ENCODE data around the gene FNDC11. TPM values are rescaled to one million over a fixed set of nuclear protein-coding genes. Genes with fewer than 3 reads are reported as not detected.

The FNDC11 gene
- 1.1 and 1.7 TPM in 2 replicates for total RNA-seq

GRCh38 chr20:63553933-63554290, at the start of gene FNDC11:
Gene FNDC11 (plus strand): TSS chr20:63554159. CDS start chr20:63555664, 1,505 bp downstream.

GRCh38 chr20:63520504-63520933, 33.4 kb upstream of the FNDC11 start, which contains the start of gene PPDPF:
Gene PPDPF (plus strand): TSS chr20:63520765. CDS start chr20:63521309, 544 bp downstream.

GRCh38 chr20:63536997-63537524, 16.9 kb upstream of the FNDC11 start, which contains the start of gene PTK6:
Gene PTK6 (minus strand): TSS chr20:63537376. CDS start chr20:63537314, 62 bp downstream.

GRCh38 chr20:63547725-63548480, 6.1 kb upstream of the FNDC11 start, which contains the start of gene SRMS:
Gene SRMS (minus strand): TSS chr20:63547749. CDS start chr20:63547463, 286 bp downstream.

GRCh38 chr20:63574156-63574828, 20.3 kb downstream of the FNDC11 start, which contains the start of gene HELZ2:
Gene HELZ2 (minus strand): TSS chr20:63574239. CDS start chr20:63572385, 1,854 bp downstream.

Other genes starting within 250 kb of the FNDC11 start
- gene CHRNA4, start 192.8 kb upstream of the FNDC11 start, total RNA-seq = not detected in 2 replicates
- gene KCNQ2, start 81.5 kb upstream of the FNDC11 start, total RNA-seq = not detected in 2 replicates
- not detected in 2 replicates for gene EEF1A2, start 55.1 kb upstream of the FNDC11 start, total RNA-seq
- gene PPDPF, start 33.4 kb upstream of the FNDC11 start, total RNA-seq = 156 and 298 TPM in 2 replicates
- 16.7 and 28.0 TPM in 2 replicates for gene PTK6, start 16.8 kb upstream of the FNDC11 start, total RNA-seq
- gene SRMS, start 6.4 kb upstream of the FNDC11 start, total RNA-seq = 0.39 TPM in 1 of 2 replicates, not detected in the other
- gene HELZ2, start 20.1 kb downstream of the FNDC11 start, total RNA-seq = 28.9 and 40.2 TPM in 2 replicates
- gene GMEB2, start 72.9 kb downstream of the FNDC11 start, total RNA-seq = 10.3 and 11.2 TPM in 2 replicates
- 14.6 and 24.8 TPM in 2 replicates for gene STMN3, start 99.3 kb downstream of the FNDC11 start, total RNA-seq
- gene RTEL1, start 104.2 kb downstream of the FNDC11 start, total RNA-seq = 14.7 and 16.0 TPM in 2 replicates
- 619 and 1,142 TPM in 2 replicates for gene TNFRSF6B, start 142.5 kb downstream of the FNDC11 start, total RNA-seq
- gene ARFRP1, start 153.8 kb downstream of the FNDC11 start, total RNA-seq = 37.6 and 39.0 TPM in 2 replicates
- gene ZGPAT, start 153.9 kb downstream of the FNDC11 start, total RNA-seq = 23.2 and 24.1 TPM in 2 replicates
- 7.3 and 8.9 TPM in 2 replicates for gene LIME1, start 182.5 kb downstream of the FNDC11 start, total RNA-seq
- gene SLC2A4RG, start 185.6 kb downstream of the FNDC11 start, total RNA-seq = 116 and 119 TPM in 2 replicates

Data from hair follicular keratinocyte (primary cell).